Right renal pelvis (tissue), 4 donors: ENCODE data around the gene GTF2IRD1. TPM values are rescaled to one million over a fixed set of nuclear protein-coding genes. Genes with fewer than 3 reads are reported as not detected.
"Not testable (repeated sequence)": the region's sequence is repeated elsewhere in the genome, so short reads cannot be mapped to it uniquely, and the experiment has no call there.

Experiments
- DNase-seq, 4 donors: peaks; one replicate each; pipeline ENCODE4 v3.0.0-alpha.2; 2013; ENCODE audit warnings: low read depth in 4 of 4, low spot score in 3 of 4, missing footprints in 1 of 4
- polyA plus RNA-seq, 4 donors: library from polyadenylated mRNA; unstranded; fragments of 120-200 nt; gene quantifications; one replicate each; pipeline ENCODE4 v1.2.1, GENCODE V29; 2013; ENCODE audit not compliant: insufficient read length in 4 of 4

The GTF2IRD1 gene
- polyA plus RNA-seq, 4 donors: 50.6 to 56.2 (median 52.4) TPM

- DNase-seq: no peak
Observed at GRCh38 chr7:74627661-74628411, 174.1 kb downstream of the GTF2IRD1 start.

- no peak for DNase-seq
Observed at GRCh38 chr7:74632505-74632904, 178.8 kb downstream of the GTF2IRD1 start.

GRCh38 chr7:74633451-74633921 is 179.8 kb downstream of the GTF2IRD1 start:
- DNase-seq: no peak

GRCh38 chr7:74637745-74638144 is 184.0 kb downstream of the GTF2IRD1 start:
- no peak for DNase-seq

- not testable (repeated sequence) for DNase-seq
Observed at GRCh38 chr7:74650055-74650454, 196.3 kb downstream of the GTF2IRD1 start.

- DNase-seq: not testable (repeated sequence)
Observed at GRCh38 chr7:74650493-74651132, 196.9 kb downstream of the GTF2IRD1 start.

- DNase-seq: not testable (repeated sequence)
Observed at GRCh38 chr7:74651133-74651504, 197.4 kb downstream of the GTF2IRD1 start.

Other genes with a start within 250 kb of the GTF2IRD1 start
- gene LAT2, start 243.9 kb upstream of the GTF2IRD1 start, polyA plus RNA-seq: 1 to 10 TPM; 2.2 to 2.8 (median 2.4) TPM
- 10 to 100 TPM; 38.7 to 50.4 (median 48.3) TPM for gene RFC2, start 199.5 kb upstream of the GTF2IRD1 start, polyA plus RNA-seq
- 10 to 100 TPM; 21.7 to 31.5 (median 25.4) TPM for gene CLIP2, start 164.5 kb upstream of the GTF2IRD1 start, polyA plus RNA-seq
- 100 to 1,000 TPM; 309 to 383 (median 332) TPM for gene GTF2I, start 203.8 kb downstream of the GTF2IRD1 start, polyA plus RNA-seq